Activated naive CD8-positive, alpha-beta T cell treated with anti-CD3 and anti-CD28 coated beads, Interleukin-2, amount 50 U/mL, for 24 hours (primary cell): ENCODE data around the gene MAPK1.
"Not testable (repeated sequence)": the region's sequence is repeated elsewhere in the genome, so short reads cannot be mapped to it uniquely, and the experiment has no call there.

Source experiments
- ATAC-seq: fragments of 150-1000 bp; cut with Tn5 transposase; one replicate; pipeline ENCODE4 v1.10.0; 2021
- DNase-seq: peaks from one replicate; pipeline ENCODE4 v3.0.0; 2021
- H3K27ac Mint-ChIP-seq: one replicate; pipeline ENCODE4 v1.8.0; 2021; ENCODE audit warnings: mild to moderate bottlenecking, mixed read lengths
- H3K27me3 Mint-ChIP-seq: one replicate; pipeline ENCODE4 v1.8.0; 2021; ENCODE audit warnings: mixed read lengths
- H3K36me3 Mint-ChIP-seq: one replicate; pipeline ENCODE4 v1.8.0; 2021; ENCODE audit warnings: low read depth, mixed read lengths
- H3K4me1 Mint-ChIP-seq: one replicate; pipeline ENCODE4 v1.8.0; 2021; ENCODE audit warnings: mixed read lengths
- H3K4me3 Mint-ChIP-seq: one replicate; pipeline ENCODE4 v1.8.0; 2021; ENCODE audit warnings: mild to moderate bottlenecking, moderate library complexity, mixed read lengths
- H3K9me3 Mint-ChIP-seq: one replicate; pipeline ENCODE4 v1.8.0; 2021; ENCODE audit warnings: mixed read lengths

Gene MAPK1

DNA sequence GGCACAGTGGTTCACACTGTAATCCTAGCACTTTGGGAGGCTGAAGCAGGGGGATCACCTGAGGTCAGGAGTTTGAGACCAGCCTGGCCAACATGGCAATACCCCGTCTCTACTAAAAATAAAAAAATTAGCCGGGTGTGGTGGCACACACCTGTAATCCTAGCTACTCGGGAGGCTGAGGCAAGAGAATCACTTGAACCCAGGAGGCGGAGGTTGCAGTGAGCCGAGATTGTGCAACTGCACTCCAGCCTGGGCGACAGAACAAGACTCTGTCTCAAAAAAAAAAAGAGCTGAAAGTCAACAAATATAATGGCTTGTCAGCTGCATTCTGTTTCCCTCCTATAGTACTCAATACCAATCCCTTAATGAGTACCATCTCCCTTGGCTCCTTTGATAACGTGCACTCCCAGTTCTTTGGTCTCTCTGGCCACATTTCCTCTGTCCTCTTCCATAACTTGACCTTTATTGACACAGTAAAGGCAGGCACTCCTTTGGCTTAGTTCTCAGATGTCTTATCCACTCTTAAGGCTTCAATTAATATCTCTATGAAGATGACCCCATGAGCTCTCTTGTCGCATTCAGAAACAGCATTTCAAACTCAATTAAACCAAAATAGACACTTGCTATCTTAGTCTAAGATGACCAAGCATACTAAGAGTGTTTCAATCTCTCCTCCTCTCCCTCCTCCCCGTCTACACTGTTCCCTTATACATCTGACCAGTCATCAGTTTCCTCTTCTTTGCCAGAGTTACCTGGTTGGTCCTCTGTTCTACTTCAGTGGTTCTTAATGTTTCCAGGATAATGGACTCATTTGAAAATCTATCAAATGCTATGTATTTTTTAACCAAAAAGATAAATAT, 4.8 kb downstream of the MAPK1 start:
- Mint-ChIP-seq H3K27me3 (no peaks in the 10 kb centered on the region), H3K9me3 (no peaks in the 10 kb centered on the region), H3K27ac (no peak overlapping the region), H3K4me3 (no peak overlapping the region), H3K36me3 (peaks cover 11% of the 10 kb centered on the region), H3K4me1 (peaks cover 77% of the 10 kb centered on the region)
- DNase-seq (no peak), ATAC-seq (no peak)

DNA sequence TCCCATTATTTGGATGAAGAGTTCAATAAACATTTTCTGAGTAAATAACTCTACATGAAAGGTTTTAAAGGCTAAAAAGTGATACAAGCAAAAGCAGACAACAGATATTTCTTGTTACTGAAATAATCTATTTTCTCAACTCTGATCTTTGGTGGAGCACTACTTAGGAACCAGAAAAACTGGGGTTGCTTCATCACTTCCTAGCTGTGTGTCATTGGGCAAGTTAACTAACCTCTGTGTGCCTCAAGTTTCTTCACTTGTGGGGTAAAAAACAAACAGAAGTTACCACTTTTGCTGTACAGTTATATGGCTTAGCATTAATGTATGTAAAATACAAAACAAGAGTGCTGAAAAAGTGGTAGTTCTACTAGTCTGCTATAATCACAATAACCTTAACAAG, 5.6 kb downstream of the MAPK1 start:
- Mint-ChIP-seq H3K9me3 (no peaks in the 10 kb centered on the region), H3K27me3 (no peaks in the 10 kb centered on the region), H3K36me3 (peaks cover 11% of the 10 kb centered on the region), H3K27ac (peak overlapping the region; percentile 40), H3K4me3 (no peak overlapping the region), H3K4me1 (peaks cover 83% of the 10 kb centered on the region)
- DNase-seq (no peak), ATAC-seq (no peak)

DNA sequence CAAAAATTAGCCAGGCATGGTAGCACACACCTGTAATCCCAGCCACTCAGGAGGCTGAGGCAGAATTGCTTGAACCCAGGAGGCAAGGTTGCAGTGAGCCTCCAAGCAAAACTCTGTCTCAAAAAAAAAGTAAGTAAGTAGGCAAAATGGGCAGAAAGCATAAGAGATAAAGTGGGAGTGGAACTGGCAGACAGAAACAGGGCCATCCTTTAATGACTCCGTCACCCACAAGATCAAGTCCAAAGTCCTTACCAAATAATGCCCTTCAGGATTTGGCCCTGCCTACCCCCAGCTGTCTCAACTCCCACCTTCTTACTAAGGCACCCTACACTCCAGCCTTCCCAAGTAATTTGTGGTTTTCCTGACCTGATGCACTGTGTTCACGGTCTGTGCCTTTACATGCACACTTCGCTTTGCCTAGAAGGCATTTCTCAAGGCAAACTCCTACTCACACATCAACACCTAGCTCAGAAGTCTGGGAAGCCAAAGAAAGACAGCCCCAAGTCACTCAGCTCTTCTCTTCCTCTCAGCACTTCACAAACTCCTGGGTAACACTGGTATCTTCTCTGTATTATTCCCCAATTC, 6.1 kb downstream of the MAPK1 start:
- H3K4me3 Mint-ChIP-seq: no peak overlapping the region
- DNase-seq (no peak), ATAC-seq (no peak)
- H3K4me1 Mint-ChIP-seq: peaks cover 88% of the 10 kb centered on the region
- peaks cover 11% of the 10 kb centered on the region for H3K36me3 Mint-ChIP-seq
- no peaks in the 10 kb centered on the region for H3K9me3 Mint-ChIP-seq
- peak overlapping the region; percentile 40 for H3K27ac Mint-ChIP-seq
- no peaks in the 10 kb centered on the region for H3K27me3 Mint-ChIP-seq

DNA sequence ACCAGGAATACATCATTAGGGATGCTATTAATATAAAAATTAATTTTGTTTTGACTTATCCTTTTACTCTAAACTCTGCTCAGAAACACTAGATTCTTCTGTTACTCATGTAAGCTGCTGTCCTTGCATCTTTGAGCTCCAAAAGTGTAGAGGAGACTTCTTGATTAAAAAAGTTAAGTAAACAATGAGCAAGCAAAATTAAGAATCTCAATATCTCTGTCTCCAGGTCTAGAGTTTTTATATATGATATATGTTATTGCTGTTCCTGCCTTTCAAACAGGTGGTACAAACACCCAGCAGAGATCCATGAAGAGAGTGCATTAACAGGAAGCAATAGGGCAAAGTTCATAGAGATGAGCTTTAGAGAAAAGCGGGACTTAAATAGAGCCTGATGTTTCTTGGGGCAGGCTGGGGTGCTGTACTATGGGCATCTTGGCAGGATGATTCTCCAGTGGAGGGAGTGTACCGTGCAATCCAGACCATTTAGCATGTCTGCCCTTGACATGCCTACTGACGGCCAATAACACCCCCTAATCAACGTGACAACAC, 6.9 kb downstream of the MAPK1 start:
- Mint-ChIP-seq H3K4me3 (no peak overlapping the region), H3K27ac (no peak overlapping the region)
- ATAC-seq: no peak

DNA sequence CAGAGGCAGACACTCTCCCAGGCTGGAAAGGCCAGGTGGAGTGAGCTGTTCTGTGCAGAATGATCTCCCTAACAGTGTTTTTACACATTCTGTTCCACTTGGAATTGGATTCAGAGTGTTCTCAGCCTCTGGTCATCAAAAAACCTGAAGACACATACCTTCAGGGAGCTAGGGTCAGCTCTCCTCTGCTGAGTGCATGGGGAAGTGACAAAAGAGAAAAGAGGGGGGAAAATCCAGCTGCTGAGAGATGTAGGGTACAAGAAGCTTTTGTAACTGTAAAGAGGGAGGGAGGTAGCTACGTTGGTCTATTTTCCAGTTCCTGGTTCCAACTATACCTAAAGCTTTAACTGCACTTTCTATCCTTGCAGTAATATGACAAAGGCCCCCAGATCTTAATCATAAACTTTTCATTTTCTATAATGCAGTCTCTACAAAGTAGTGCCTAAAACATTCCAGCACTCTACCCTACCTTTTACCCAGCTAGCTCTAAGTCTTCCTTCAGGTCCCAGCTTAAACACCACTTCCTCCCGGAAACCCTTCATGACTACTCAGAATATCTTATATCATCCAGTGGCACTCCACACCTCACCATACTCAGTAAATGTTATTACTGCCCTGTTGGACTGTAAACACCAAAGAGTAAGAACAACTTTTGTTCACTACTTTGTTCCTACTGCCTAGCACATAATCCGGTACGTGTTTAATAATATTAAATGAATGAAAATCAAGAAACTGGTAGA, 9.2 kb downstream of the MAPK1 start:
- Mint-ChIP-seq H3K36me3 (peaks cover 12% of the 10 kb centered on the region), H3K4me1 (peaks cover 83% of the 10 kb centered on the region), H3K9me3 (no peaks in the 10 kb centered on the region), H3K27me3 (no peaks in the 10 kb centered on the region), H3K4me3 (no peak overlapping the region), H3K27ac (no peak overlapping the region)
- DNase-seq (no peak), ATAC-seq (no peak)

More for the DNA sequence above, 6.9 kb downstream of the MAPK1 start:
- Mint-ChIP-seq H3K27me3 (no peaks in the 10 kb centered on the region), H3K36me3 (peaks cover 9% of the 10 kb centered on the region), H3K4me1 (peaks cover 90% of the 10 kb centered on the region), H3K9me3 (no peaks in the 10 kb centered on the region)
- DNase-seq: no peak

DNA sequence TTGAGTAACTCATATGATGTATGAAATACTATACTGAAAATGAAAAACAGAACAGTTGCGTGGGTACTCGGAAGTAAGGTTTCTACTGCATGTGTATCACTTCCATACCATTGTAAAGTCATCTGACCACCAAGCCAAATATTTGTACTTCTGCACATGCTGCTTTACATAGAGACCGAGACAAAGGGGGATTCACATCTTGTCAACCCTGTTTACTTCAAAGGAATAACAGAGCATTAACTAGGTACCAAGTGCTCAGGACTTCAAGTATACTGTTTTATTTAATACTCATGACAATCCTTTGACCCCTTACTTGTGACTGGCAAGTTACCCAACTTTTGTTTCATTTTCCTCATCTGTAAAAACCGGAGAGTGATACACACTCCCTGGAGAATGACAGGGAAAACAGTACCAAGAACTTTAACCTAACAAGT, 9.9 kb downstream of the MAPK1 start:
- no peak overlapping the region for H3K4me3 Mint-ChIP-seq
- H3K4me1 Mint-ChIP-seq: peaks cover 78% of the 10 kb centered on the region
- H3K27ac Mint-ChIP-seq: no peak overlapping the region
- peaks cover 12% of the 10 kb centered on the region for H3K36me3 Mint-ChIP-seq
- no peaks in the 10 kb centered on the region for H3K9me3 Mint-ChIP-seq
- ATAC-seq: peak; percentile 76
- DNase-seq: no peak
- H3K27me3 Mint-ChIP-seq: no peaks in the 10 kb centered on the region

DNA sequence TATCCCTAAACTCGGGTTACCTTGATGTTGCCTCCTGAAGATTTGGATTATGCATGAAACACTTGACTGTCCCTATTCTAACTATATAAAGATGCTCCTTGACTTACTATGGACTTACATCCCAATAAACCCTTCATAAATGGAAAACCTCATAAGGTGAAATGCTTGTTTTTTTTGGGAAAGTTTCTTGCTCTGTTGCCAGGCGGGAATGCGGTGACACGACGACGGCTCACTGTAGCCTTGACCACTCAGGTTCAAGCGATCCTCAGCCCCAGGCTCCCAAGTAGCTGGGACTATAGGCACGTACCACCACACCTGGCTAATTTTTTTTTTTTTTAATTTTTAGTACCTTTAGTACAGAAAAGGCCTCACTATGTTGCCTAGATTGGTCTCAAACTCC, 10.6 kb downstream of the MAPK1 start:
- Mint-ChIP-seq H3K4me3 (no peak overlapping the region), H3K27ac (no peak overlapping the region), H3K4me1 (peaks cover 72% of the 10 kb centered on the region), H3K36me3 (peaks cover 14% of the 10 kb centered on the region), H3K27me3 (no peaks in the 10 kb centered on the region), H3K9me3 (no peaks in the 10 kb centered on the region)
- DNase-seq: no peak
- no peak for ATAC-seq

DNA sequence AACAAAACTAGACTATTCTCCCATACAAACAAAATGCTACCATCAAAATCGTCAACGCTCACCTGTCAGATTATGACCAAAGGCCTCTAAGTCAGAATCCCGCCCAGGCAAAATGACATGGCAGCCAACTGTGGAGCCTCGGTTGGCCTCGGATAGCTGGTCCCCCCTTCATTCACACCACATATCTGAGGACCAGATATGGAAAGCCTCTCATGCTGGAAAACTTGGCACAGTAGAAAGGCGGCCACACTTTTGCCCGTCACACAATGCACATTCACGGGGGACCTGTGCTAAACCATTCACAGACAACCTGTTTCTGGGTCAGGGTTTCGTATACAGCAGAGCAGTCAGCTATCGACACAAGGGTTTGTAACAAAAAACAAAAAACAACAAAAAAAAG, 11.2 kb downstream of the MAPK1 start:
- Mint-ChIP-seq H3K9me3 (no peaks in the 10 kb centered on the region), H3K4me1 (peaks cover 71% of the 10 kb centered on the region), H3K4me3 (no peak overlapping the region), H3K36me3 (peaks cover 17% of the 10 kb centered on the region), H3K27ac (no peak overlapping the region), H3K27me3 (no peaks in the 10 kb centered on the region)
- no peak for DNase-seq
- ATAC-seq: no peak

DNA sequence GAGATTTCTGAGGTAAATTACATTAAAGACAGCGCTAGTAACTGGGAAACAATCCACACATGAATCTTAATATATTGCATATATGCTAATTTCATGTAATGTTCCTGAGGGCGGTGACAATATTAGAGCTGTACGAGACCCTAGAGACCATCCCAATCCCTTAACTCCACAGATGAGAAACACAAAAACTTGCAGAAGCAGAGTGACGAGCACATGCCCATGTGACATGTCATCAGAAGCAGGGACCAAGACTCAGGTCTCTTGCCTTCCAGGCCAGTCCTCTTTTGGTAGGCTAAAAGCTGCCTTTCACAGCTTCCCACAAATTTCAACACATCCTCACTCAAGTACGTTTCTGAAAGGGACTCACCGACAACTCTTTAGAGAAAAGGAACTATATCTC, 11.8 kb downstream of the MAPK1 start:
- Mint-ChIP-seq H3K27me3 (no peaks in the 10 kb centered on the region), H3K27ac (no peak overlapping the region), H3K36me3 (peaks cover 17% of the 10 kb centered on the region), H3K4me3 (no peak overlapping the region), H3K9me3 (no peaks in the 10 kb centered on the region), H3K4me1 (peaks cover 68% of the 10 kb centered on the region)
- ATAC-seq (no peak), DNase-seq (no peak)

DNA sequence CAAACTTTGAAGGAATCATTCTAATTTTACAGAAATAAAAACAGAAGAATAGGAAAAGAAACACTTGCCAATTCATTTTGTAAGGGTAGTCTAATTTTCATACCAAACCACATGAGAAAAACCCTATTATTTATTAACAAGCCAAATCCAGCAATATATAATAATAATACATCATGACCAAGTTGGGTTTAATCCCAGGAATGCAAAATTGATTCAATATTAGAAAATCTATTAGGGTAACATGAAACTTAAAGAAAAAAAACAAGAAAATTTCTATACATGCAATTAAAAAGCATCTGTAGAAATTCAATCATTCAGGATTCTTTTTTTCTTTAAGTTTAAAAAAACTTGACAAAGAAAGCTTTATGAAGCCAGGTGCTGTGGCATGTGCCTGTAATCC, 16.8 kb downstream of the MAPK1 start:
- no peak for DNase-seq
- ATAC-seq: no peak
- Mint-ChIP-seq H3K27me3 (no peaks in the 10 kb centered on the region), H3K4me3 (peak overlapping the region; percentile 6), H3K27ac (no peak overlapping the region), H3K4me1 (peaks cover 60% of the 10 kb centered on the region), H3K36me3 (peaks cover 28% of the 10 kb centered on the region), H3K9me3 (no peaks in the 10 kb centered on the region)

DNA sequence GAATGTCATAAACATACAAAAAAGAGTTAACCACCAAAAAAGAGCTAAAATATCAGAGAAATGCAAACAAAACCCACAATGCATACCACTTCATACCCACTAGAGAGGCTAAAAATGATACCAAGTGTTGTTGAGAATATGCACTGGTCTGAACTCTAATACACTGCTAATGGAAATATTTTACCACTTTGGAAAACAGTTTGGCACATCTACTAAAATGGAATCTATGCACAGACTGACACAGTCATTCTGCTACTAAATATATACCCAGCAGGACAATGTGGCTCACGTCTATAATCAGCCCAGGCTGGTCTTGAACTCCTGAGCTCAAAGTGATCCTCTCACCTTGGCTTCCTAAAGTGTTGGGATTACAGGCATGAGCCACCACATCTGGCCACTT, 18.0 kb downstream of the MAPK1 start:
- no peaks in the 10 kb centered on the region for H3K27me3 Mint-ChIP-seq
- DNase-seq: no peak
- H3K4me3 Mint-ChIP-seq: no peak overlapping the region
- no peak overlapping the region for H3K27ac Mint-ChIP-seq
- peaks cover 27% of the 10 kb centered on the region for H3K36me3 Mint-ChIP-seq
- H3K9me3 Mint-ChIP-seq: no peaks in the 10 kb centered on the region
- H3K4me1 Mint-ChIP-seq: peaks cover 55% of the 10 kb centered on the region
- peak; percentile 28 for ATAC-seq

DNA sequence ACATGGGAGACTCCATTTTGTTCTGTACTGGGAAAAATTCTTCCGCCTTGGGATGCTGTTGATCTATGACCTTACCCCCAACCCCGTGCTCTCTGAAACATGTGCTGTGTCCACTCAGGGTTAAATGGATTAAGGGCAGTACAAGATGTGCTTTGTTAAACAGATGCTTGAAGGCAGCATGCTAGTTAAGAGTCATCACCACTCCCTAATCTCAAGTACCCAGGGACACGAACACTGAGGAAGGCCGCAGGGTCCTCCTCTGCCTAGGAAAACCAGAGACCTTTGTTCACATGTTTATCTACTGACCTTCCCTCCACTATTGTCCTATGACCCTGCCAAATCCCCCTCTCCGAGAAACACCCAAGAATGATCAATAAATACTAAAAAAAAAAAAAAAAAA, 19.4 kb downstream of the MAPK1 start:
- H3K9me3 Mint-ChIP-seq, H3K27me3 Mint-ChIP-seq, H3K4me3 Mint-ChIP-seq, H3K27ac Mint-ChIP-seq, ATAC-seq, DNase-seq: not testable (repeated sequence)
- Mint-ChIP-seq H3K4me1 (peaks cover 56% of the 10 kb centered on the region), H3K36me3 (peaks cover 25% of the 10 kb centered on the region)

DNA sequence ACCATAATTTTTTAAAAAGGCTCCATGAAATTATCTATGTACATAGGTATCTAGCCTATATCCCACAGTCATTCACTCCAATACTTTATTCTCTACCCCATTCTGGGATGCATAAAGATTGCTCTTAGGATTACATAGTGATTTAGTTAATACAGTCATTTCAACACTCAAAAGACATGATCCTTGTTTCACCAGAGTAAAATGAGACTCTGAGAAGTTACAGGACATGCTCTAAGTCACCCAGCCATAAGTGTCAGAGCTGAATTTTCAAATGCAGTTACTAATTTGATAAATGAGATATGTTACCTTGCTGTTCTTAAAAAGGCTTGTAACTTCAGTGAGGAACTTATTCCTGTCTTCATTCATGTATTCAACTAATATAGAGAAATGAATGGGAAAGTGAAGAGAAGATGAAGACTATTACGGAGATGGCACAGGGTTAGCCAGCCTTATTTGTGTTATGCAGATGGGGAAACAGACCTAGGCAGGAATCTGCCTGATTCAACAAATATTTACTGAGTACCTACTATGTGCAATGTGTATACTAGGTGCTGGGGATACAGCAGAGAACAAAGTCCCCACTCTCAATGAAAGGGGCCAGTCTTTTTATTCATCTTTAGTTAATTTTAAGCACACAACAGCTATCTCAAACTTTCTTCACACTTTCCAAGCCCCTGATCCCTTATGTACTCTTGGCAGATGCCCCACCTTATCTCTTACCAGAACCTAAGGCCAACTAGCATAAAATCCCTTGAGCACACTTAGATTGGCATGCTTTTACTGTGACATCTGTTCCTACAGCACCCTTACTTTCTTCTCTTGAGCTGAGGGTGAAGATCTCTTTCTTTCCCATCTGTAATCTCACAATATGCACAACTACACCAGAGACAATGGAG, 21.6 kb downstream of the MAPK1 start:
- H3K9me3 Mint-ChIP-seq: no peaks in the 10 kb centered on the region
- DNase-seq (no peak), ATAC-seq (no peak)
- no peaks in the 10 kb centered on the region for H3K27me3 Mint-ChIP-seq
- H3K4me1 Mint-ChIP-seq: peaks cover 48% of the 10 kb centered on the region
- H3K36me3 Mint-ChIP-seq: peaks cover 18% of the 10 kb centered on the region
- H3K4me3 Mint-ChIP-seq: no peak overlapping the region
- H3K27ac Mint-ChIP-seq: no peak overlapping the region

DNA sequence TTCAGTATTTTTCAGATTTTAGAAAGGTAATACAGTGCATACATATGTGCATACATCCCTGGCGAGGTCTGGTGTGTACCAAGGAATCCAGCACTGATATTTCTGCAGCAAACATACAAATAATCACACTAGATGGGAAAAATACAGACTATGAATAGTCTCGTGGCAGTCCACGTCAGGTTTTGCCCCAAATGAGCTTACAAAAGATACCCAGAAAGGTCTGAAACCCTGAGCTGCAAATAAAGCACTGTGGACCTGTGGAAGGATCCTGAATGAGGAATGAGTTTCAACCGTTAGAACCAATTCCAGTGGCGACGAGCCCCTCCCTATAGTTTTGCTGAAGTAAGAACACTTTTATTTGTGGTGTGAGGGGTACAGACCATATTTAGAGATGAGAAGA, 24.5 kb downstream of the MAPK1 start:
- Mint-ChIP-seq H3K36me3 (peaks cover 13% of the 10 kb centered on the region), H3K9me3 (no peaks in the 10 kb centered on the region), H3K4me3 (no peak overlapping the region), H3K4me1 (peaks cover 44% of the 10 kb centered on the region), H3K27ac (no peak overlapping the region), H3K27me3 (no peaks in the 10 kb centered on the region)
- ATAC-seq (no peak), DNase-seq (no peak)
